Measurements from ENCODE around the gene TNRC6C.

DNA sequence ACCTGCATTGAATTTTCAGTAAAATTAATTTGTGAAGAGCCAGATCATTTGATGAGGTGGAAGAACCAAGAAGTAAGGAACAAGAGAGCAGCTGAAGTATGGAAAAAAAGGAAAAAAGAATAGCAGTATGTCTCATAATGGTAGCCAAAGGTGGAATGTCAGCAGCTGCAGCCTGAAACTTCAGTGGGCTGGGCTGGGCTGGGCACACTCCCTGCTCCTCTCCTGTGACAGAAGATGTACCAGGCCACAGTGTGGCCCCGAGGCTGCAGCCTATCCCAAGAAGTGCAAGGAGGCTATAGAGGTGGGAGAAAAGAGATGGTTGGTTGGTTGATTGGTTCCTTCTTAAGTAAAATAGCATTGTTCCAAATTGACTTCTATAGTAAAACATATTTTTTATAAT is 84.5 kb downstream of the TNRC6C start:
- no peak for TF ChIP-seq POLR2AphosphoS5 (IDR thresholded peaks at IDR 0.05)
- TF ChIP-seq, protein P1, sequence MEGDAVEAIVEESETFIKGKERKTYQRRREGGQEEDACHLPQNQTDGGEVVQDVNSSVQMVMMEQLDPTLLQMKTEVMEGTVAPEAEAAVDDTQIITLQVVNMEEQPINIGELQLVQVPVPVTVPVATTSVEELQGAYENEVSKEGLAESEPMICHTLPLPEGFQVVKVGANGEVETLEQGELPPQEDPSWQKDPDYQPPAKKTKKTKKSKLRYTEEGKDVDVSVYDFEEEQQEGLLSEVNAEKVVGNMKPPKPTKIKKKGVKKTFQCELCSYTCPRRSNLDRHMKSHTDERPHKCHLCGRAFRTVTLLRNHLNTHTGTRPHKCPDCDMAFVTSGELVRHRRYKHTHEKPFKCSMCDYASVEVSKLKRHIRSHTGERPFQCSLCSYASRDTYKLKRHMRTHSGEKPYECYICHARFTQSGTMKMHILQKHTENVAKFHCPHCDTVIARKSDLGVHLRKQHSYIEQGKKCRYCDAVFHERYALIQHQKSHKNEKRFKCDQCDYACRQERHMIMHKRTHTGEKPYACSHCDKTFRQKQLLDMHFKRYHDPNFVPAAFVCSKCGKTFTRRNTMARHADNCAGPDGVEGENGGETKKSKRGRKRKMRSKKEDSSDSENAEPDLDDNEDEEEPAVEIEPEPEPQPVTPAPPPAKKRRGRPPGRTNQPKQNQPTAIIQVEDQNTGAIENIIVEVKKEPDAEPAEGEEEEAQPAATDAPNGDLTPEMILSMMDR (IDR thresholded peaks at IDR 0.05), result no peak
- TF ChIP-seq POLR2A (IDR thresholded peaks at IDR 0.05), result no peak

All from breast epithelium (tissue), 3 donors.